HG02981 (cell line): Measurements from ENCODE around the gene COL8A1.

Source experiments
- ATAC-seq: cut with Tn5 transposase; IDR thresholded peaks from one replicate; pipeline ENCODE4 v1.9.1; 2021; ENCODE audit warnings: mild to moderate bottlenecking, moderate library complexity; ENCODE audit not compliant: unreplicated experiment

COL8A1 gene

GRCh38 chr3:99753268-99753975 lies 115.0 kb downstream of the COL8A1 start:
- no peak for ATAC-seq

- no peak for ATAC-seq
These were observed 117.4 kb downstream of the COL8A1 start for GRCh38 chr3:99755831-99756230.

- no peak for ATAC-seq
These were observed 119.6 kb downstream of the COL8A1 start for GRCh38 chr3:99757966-99758365.

- ATAC-seq: no peak
These were observed 120.2 kb downstream of the COL8A1 start for GRCh38 chr3:99758502-99759177.

- ATAC-seq: no peak
These were observed 121.6 kb downstream of the COL8A1 start for GRCh38 chr3:99760031-99760430.

- ATAC-seq: no peak
These were observed 122.2 kb downstream of the COL8A1 start for GRCh38 chr3:99760629-99761028.

DNA sequence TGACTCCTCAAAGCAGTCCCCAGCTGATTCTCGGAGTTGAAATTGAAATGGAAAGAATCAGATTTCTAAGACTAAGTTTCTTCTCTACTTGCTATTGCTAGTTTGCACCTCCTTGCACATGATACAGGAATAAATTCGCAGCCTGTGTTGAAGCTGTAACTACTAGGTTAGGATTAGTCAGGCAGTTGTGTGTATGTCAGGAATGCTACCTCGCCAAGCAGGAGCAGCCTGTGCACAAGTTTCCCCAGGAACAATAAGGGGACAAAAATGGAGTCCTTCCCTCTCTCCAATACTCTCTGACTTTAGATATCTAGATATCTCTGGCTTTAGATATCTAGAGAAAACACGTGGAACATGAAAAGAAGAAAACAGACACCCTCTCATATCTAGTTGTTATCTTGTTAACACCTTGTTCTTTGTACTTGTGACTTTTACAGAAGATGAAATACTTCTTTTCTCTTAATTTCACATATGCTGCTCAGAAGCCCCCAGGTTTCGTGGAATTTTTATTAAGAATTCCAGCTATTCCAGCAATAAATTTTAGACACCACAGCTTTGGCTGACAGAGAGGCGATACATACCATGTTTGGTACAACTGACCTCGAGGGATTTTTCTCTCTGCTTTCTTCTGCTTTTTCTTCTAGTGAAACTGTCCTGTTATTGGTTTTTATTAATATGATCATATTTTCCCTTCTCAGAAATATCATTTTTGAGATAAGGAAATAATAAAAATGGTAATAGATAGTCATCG lies 123.2 kb downstream of the COL8A1 start:
- ATAC-seq: no peak

DNA sequence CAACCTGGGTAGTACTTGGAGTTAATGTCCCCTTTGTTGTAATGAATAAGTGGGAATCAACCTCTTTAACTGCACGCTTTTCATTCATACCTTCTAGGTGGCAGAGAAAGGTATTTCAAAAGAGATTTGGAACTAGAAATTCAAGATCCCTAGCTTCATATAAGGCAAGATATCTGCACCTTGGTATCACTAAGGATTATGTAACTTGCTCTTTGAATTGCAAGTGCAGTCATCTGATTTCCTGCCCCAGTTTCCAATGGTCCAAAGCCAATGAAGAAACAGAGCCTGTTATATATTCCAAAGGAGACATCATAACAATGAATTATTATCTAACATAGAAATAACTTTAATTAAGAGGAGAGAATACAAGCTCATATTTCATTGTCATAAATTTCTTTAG lies 124.5 kb downstream of the COL8A1 start:
- ATAC-seq: no peak

GRCh38 chr3:99764377-99764776 lies 126.0 kb downstream of the COL8A1 start:
- ATAC-seq: no peak

- no peak for ATAC-seq
These were observed 126.9 kb downstream of the COL8A1 start for GRCh38 chr3:99765042-99765942.

- no peak for ATAC-seq
These were observed 128.9 kb downstream of the COL8A1 start for GRCh38 chr3:99767291-99767690.

DNA sequence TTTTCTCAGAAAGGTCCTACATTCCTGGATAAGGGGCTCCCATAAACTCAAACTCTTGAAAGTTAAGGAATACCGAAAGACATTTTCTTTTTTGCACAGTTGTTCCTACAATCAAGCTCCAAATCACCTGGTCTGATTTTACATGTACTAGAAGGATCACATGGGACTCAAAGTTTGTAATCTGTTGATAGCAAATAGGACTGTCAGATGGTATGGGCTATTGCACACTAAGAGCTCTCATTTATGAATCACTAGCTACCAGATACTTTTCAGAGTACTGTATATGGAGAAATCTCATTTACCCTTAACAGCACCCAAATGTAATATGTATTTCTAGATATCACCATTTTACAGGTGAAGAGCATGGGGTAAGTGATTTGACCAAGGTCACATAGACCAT lies 129.7 kb downstream of the COL8A1 start:
- no peak for ATAC-seq

GRCh38 chr3:99768808-99769501 lies 130.6 kb downstream of the COL8A1 start:
- ATAC-seq: no peak

DNA sequence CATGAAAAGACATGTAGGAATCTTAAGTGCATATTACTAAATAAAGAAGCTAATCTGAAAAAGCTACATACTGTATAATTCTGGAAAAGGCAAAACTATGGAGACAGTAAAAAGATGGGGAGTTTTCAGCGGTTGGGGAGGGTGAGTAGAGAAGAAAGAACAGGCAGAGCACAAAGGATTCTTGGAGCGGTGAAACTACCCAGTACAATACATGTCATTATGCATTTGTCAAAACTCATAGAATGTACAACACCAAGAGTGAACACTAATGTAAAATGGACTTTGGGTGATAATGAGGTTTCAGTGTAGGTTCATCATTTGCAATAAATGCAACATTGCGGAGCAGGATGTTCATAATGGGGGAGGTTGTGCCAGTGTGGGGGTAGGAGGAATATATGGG lies 133.8 kb downstream of the COL8A1 start:
- no peak for ATAC-seq

DNA sequence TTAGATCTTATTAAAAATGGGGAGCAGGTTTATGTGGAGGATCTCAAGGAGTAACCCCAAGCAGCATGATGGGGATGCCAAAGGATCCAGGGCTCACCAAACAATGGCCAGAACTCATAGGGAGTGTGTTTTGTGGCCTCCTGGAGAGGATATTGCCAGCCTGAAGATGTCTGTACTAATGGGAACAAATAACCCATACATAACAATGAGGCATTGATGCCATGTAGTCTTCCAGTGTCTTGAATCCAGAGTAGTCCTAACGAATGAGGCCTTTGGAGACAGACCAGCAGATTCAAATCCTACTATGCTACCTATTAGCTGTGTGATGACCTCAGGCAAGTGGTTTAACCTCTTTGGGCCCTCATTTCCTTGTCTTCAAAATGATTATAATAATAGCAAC lies 134.3 kb downstream of the COL8A1 start:
- ATAC-seq: no peak

DNA sequence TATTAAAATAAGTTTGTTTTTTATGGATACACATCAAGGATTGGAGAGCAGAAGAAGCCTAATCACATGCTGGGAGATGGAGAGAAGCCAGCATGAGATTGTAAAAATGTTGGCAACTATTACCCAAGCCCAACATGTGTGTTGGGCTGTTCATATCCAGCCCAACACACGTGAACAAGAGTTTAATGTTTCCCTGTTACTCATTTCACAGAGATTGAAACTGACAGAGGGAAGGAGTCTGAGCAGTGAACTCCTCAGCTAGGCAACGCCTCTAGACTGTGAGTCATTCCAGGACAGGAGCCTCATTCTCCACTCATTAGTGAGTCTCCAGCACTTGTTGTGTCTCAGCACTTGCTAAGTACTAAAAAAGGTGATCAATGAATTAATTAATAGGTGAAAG lies 136.1 kb downstream of the COL8A1 start:
- peak; percentile 97 for ATAC-seq

GRCh38 chr3:99776516-99777209 lies 138.3 kb downstream of the COL8A1 start:
- no peak for ATAC-seq

DNA sequence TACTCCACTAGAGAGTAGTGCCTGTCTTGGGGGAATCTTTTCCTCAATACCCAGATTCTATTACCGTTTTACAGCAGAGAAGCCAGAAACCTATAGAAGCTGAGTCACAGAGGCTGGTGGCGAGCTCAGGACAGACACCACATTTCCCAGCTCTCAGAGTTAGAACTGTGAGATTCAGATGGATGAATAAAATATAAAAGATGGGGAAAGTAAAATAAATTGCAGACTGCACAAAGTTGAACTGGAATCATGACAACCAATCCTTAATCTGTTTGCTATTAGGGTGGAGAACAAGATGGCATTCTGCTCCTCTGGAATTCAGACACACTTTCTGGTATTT lies 138.8 kb downstream of the COL8A1 start:
- no peak for ATAC-seq

GRCh38 chr3:99777708-99778107 lies 139.3 kb downstream of the COL8A1 start:
- no peak for ATAC-seq

DNA sequence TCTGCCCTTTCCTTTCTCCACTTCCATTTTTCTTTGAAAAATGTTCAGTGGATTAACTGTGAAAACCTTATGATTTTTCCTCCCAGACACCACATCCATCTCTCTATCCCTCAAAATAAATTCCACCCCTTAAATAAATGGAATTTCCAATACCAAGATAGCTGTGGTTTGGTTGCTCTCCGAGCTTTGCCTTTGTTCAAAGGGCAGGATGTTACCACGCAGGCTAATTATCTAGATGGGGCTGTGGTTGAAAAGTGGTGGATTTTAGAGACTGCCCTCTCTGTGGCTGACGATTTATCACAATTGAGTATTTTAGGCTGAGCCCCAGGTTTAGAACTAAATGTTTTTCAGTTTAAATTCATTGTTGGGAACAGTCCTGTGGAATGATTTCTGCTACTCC lies 142.4 kb downstream of the COL8A1 start:
- no peak for ATAC-seq
